Measurements from ENCODE around the gene PELO.

GRCh38 chr5:52802272-52802973, 14.7 kb downstream of the PELO start:
- TF ChIP-seq CTCF (IDR thresholded peaks at IDR 0.05) (no peak), EZH2 (IDR thresholded peaks at IDR 0.05; ENCODE audit: borderline replicate concordance, insufficient read depth, low read depth, low read length, poor library complexity, severe bottlenecking) (no peak)
